T-helper 22 cell (primary cell): ENCODE results near the gene FBH1.
"Not testable (repeated sequence)": the region's sequence is repeated elsewhere in the genome, so short reads cannot be mapped to it uniquely, and the experiment has no call there.

ENCODE experiments used
- DNase-seq: peaks from one replicate; pipeline ENCODE4 v3.0.0-alpha.2; 2020; ENCODE audit warnings: low read depth

FBH1 gene

DNA sequence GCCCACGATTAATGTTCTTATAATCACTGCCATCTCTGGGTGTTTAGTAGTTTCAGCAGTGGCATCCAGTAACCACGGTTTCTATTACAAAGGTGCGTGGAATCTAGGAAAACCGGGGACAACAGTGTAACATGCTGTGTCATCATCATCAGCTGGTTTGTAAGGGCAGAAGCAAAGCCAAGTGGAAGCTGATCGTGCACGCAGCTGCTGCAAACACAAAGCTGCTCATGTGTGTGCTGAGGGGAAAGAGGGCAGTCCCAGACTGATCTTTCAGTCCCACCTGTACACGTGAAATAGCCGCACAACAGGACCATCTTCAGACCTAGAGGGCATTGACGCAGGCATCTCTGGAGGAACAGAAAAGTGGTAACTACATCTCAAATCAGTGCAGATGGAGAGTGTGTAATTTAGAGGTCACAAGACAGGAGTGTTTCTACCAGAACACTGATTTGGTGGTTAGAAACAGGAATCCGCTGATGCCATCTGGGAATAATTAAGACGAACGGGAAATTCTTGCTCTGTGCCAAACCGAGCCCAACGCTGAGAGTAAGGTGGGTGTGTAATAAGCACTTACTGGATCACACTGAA lies 13.8 kb upstream of the FBH1 start:
- DNase-seq, result no peak

DNA sequence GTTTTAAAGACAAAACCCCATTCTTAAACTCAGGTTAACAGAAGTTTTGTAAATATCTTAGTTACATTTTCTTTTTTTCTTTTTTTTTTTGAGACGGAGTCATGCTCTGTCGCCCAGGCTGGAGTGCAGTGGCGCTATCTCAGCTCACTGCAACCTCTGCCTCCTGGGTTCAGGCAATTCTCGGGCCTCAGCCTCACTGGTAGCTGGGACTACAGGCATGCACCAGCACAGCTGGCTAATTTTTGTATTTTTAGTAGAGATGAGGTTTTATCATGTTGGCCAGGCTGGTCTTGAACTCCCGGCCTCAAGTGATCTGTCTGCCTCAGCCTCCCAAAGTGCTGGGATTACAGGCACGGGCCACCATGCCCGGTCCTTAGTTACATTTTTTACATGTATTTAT lies 13.0 kb upstream of the FBH1 start:
- not testable (repeated sequence) for DNase-seq

DNA sequence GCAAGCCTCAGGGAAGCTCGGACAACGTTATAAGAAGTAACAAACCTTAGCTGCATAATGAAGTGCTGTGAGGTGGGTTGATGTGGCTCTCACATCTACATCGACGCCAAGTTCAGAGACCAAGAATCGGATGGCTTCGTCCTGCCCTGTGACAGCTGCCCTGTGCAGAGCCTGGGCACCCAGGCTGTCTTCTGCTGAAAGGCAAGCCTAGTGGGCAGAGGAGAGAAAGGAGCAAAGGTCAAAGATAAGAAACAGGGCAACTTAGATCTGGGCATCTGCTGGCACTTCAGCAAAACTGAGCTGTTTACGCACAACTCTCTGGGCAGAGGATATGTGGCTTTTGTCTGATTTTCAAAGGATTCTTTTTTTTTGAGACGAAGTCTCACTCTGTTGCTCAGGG lies 7.1 kb upstream of the FBH1 start:
- no peak for DNase-seq

DNA sequence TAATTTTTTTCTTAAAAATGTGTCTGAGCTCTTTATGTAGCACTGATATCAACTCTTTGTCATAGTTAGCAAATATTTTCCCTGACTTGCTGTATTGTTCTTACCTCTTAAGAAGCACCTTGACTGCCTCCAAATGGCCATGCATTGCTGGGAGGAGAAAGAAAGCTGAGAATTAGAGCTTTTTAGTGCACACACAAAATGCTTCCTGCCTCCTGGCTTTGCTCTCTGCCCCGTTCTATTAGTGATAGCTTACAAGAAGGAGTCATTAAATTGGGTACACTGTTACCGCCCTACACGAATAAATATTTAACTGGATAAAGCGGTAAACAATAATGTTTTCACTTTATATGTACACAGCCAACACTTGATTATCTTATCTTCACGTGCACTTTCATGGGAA lies 4.4 kb upstream of the FBH1 start:
- no peak for DNase-seq

DNA sequence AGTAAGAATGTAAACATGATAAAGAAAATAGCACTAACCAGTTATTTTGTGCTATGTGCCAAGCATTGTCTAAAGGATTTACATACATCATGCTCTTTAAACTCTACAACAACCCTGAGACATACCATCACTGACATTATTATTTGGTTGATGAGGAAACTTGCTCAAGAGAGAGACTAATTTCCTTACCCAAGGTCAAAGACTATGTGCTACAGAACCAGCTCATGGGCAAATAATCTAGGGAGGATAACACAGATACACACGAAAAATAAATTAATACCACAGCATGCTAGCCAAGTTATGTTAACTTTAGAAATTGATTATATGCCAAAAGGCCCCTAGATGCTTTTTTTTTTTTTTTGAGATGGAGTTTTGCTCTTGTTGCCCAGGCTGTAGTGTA lies 3.0 kb upstream of the FBH1 start:
- no peak for DNase-seq

DNA sequence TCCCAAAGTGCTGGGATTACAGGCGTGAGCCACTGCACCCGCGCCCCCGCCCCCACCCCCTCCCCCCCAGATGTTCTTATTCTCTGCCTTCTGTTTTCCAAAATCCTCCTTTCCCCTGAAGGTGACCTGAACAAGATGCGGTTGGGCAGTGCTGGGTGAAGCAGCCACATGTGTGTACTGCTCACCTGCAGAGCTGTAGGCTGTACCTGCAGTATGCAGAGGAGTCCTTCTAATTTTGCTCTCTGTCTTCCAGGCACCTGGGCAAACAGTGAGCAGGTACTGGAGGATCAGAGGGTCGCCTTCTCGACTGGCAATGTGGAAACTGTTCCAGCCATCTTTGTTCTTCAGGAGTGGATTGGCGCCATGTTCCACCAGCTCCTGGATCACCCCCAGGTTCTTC lies 2.4 kb upstream of the FBH1 start:
- DNase-seq, result no peak

DNA sequence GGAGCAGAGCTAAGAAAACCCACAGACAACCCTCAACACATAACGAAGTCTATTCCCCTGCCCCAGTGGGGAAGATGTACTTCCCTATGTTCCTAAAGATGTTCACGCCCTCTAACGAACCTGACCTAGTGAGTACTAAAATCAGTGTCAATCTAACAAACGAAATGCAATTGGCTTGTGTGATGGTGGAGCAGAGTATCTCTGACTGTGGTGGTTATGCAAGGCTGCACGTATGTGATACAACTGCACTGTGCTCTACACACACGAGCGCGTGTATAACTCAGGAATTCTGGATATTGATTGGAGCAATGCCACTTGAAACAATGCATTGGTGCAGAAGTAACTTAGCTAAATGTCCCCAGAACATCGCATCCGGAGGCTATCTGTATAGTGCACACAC lies 1.7 kb upstream of the FBH1 start:
- DNase-seq, result no peak

DNA sequence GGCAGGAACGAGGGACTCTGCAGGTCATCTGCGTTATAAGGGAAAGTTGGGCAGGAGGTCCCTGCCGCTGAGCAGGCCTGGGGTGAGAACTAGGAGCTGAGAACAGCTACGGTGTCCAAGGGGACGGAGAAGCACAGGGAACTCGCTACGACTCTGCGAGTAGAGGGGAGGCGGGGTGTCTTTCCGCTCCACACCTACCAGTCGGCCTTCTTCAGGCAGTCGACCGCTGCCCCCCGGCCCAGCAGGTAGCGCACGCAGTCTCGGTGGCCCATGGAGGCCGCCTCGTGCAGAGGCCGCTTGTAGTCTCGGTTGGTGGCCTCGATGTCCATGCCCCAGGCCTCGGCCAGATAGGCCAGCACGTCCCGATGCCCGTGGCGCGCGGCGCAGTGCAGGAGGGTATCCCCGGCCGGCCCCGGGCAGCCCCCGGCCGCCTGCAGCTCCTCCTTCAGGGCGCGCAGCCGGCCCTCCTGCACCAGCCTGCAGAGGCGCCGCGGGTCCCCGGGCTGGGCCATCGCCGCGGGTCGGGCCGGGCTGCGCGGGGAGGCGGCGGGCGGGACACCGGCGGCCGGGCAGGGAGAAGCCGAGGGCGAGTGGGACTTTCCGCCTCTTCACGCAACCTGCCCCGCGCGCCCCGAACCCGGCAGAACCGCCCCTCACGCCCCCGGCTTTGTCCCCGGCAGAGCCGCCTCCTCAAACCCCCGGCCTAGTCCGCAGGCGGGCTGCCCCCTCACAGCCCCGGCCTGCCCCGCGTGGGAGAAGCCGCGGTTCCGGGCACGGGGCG lies 1.0 kb upstream of the FBH1 start:
- peak; percentile 19 for DNase-seq

DNA sequence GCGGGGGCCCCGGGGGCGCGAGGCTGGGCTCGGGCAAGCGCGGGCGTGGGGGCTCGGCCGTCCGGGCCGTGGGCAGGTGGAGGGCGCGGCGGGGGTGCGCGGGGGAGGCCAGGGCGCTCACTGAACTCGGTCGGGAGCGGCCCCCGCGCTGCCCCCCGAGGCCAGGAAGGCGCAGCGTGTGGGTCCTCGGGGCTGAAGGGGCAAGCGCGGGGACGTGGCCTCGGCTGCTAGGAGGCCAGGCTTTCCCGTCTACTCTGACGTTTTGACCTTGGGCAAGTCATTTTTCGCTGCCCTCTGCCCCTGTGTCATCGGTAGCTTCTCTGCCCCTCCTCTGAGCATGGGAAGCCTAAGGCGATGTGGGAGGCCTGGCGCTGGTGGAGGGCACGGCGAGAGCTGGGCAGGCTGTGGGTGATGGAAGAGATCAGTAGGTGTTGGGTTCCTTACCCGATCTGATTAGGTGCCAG lies 441 bp downstream of the FBH1 start:
- no peak for DNase-seq

DNA sequence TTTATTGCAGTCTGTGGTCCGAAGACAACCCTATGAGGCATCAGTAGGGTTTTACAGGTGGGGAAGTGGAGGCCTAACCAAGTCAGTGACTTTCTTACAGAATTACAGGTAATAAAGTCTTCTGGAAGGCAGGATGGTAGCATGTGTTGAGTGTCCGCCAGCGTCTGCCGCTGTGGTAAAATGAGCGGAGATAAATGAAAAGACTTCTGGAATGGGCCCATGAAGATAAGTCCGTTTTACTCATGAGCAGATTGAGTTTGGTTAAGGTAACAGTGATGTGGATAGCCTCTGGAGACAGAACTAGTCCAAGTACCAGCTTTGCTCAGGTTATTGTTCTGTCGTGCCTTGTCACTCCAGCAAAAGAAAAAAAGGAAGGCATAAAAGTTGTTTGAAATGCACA lies 966 bp downstream of the FBH1 start:
- DNase-seq, result no peak

DNA sequence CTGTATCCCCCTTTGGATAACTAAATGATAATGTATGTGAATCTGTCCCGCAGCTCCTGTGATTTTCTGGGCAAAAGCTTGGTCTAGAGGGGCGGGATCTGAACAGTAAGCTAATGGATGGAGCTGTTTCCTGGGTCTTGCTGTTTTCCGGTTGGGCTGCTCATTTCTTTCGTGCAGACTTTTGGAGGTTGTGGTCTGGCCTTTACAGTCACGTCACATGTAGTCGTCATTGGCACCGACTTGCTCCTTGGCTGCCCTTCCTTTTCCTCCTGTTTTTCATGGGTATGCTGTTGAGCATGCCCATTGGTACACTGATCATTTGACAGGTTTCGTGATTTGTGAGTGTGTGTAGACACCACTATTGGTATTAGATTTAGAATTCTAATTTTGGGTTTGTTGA lies 2.0 kb downstream of the FBH1 start:
- DNase-seq, result no peak

DNA sequence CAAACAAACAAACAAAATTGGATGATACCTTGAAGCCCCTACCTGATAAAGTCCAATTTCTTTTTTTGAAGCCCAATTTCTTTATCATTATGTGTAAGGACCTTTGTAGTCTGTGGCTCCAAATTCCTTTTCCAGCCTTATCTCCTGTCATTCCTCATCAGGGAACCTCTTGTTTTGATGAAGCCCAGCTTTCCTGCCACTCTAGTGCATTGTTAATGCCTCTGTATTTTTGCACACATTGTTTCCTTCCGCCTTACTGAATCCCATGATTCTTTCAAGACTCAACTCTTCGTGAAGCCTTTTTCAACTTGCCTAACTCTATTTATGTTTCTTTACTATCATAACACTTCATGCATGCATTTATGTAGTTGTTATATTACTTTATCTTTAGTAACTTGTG lies 3.3 kb downstream of the FBH1 start:
- no peak for DNase-seq

DNA sequence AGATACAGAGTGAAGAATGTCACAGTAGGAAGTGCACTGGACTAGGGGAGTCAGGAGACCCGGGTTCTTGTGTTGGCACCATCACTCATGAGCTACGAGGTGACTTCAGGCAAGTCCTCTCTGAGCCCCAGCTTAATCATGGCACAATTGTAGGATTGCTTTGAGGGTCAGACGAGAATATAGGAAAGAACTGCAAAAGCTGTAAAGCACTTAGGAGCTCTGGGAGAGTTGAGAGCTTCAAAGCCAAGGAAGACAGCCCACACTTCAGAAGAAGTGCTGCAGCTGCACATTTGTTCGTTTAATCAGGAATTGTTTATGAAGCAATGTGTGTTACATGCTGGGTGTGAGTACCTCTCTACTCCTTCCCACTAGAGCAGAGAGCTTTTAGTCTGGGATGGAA lies 4.4 kb downstream of the FBH1 start:
- DNase-seq, result no peak

DNA sequence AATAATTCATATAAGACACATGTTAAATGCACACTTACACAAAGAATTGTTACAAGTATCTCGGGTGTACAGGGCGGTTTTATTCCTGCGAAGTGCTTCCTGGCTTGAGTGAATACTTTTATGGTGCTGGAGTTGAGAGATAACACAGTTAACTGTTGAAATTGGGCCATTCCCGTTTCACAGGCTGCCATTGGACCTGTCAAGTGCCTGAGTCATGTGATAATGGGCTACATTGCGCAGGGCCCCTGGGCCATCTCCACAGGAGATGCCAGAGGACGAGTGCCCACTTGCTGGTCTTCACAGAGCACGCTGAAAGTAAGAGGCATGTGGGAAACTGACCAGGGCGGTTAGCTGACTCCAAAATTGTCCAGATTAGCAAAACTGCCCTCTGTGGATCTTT lies 4.8 kb downstream of the FBH1 start:
- DNase-seq, result no peak

DNA sequence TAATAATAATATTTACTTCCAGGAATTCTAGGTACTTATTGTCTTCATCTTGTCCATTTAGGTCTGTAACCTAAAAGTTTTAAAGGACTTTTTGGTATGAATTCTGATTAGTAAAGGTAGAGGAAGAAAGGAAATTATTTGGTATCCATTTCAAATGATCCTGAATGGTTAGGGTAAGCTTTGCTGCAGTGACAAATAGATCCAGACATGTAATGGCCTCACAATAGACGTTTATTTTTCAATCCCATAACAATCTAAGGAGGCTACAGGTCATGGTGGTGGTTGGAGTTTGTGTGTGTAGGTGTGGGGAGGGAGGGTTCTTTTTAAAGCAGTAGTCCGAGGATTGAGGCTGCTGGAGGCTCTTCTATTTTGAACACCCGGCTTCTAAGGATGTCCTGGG lies 5.3 kb downstream of the FBH1 start:
- DNase-seq, result no peak

DNA sequence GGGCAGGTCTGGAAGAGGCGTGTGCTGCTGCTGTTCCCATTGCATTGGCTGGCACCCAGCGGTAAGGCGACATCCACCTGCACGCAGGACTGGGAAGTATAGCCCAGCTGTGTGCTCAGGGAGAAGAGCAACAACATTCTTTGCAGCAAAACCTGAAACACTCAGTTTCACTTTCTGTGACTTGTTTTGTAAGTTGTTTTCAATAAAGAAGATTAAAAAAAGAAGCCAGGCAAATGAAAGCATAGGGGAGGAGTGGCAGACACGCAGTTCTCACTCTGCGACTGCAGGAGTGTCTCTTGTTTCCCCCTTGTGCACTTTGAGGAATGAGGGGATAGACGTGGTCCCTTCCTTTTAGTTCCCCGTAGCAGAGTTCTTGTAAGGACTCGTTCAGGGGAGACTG lies 5.8 kb downstream of the FBH1 start:
- DNase-seq, result no peak

DNA sequence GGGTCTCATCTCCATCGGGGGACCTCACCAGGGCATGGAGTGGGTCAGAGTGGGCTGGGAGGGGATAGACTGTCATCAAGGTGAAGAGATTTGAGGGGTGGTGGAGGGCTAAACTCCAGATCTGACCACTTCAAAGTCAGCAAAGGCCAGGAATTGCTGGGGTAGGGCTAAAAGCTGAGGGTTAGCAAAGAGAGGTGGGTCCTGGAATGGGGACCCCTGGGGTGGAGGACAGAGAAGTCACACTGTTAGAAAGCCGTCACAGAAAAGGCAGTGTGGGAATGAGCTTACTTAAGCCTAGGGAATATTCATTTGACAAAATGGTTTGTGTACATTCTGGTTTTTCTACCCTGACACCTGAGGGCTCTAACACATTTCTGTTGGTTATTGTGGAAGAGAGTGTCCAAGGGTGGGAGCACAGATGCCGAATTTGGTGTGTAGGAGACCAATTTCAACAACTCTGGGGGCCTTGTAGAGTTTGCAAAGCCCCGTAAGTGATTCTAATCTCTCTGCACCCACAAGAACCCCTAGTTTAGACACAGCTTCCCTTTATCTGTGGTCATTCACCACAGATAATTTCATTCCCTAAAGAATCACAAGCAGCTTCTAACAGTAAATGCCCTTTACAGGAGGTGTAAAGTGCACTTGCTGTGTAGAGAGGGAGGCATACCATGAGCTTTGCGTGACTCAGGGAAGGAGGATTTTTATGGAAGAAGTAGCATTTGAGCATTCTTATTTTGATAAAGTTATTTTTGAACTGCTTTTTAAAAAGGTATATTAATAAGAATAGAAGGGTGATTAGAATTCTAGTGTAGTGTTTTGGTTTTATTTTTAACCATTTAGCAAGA lies 6.4 kb downstream of the FBH1 start:
- no peak for DNase-seq

DNA sequence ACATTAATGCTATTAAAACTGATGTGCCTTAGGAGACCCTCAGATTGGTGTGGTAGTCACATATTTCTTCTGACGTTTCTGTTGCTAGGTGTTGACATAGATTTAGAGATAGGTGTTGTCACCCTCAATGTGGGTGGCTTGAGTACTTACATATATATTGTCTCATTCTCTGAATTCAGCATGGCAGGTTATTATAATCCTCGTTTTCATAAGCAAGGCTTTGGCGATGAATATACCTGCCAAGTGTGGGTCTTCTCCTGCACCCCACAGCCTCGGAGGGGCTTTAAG lies 7.0 kb downstream of the FBH1 start:
- DNase-seq, result no peak

DNA sequence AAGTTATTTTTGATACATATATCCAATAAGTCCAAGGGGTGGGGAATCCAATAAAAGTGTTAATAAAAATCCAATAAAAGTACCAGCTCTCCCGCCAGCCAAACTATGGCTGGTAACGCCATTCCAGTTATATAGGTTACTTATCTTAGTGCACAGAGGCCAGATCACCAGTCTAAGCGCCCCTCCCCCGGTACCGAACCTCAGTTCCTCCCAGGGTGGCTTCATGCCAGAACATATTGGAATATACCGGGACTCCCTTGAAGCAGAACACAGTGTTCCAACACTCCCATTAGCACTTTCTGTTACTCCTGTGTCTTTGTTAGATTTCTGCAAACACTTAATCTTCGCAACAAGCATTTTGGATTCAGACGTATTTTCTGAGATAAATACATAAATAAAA lies 7.5 kb downstream of the FBH1 start:
- no peak for DNase-seq

DNA sequence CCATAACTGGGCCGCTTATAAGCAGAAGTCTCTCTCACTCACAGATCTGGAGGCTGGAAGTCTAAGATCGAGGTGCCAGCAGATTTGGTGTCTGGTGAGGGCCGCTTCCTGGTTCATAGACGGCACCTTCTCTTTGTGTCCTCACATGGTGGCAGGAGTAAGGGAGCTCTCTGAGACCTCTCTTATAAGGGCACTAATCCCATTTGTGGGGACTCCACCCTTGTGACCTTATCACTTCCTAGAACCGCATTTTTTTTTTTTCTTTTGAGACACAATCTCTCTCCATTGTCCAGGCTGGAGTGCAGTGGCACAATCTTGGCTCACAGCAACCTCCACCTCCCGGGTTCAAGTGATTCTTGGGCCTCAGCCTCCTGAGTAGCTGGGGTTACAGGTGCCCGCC lies 8.1 kb downstream of the FBH1 start:
- DNase-seq, result no peak

DNA sequence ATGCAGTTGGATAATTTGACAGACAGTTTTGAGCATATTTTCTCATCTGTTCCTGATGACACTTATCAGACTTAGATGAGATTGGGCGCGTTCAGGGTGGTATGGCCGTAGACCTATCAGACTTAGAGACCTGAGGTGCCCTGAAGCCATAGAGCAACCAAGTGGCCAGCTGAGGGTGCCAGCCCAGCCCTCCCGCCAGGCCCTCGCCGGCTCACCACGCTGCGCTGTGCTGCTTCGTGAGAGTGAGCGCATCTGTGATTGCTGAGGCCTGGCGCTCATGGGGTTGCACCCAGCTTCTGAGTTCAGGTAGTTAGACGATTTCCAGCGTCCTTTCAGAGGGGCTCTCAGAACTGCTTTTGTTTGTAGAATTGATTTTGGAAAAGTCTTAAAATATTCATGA lies 10.2 kb downstream of the FBH1 start:
- no peak for DNase-seq

DNA sequence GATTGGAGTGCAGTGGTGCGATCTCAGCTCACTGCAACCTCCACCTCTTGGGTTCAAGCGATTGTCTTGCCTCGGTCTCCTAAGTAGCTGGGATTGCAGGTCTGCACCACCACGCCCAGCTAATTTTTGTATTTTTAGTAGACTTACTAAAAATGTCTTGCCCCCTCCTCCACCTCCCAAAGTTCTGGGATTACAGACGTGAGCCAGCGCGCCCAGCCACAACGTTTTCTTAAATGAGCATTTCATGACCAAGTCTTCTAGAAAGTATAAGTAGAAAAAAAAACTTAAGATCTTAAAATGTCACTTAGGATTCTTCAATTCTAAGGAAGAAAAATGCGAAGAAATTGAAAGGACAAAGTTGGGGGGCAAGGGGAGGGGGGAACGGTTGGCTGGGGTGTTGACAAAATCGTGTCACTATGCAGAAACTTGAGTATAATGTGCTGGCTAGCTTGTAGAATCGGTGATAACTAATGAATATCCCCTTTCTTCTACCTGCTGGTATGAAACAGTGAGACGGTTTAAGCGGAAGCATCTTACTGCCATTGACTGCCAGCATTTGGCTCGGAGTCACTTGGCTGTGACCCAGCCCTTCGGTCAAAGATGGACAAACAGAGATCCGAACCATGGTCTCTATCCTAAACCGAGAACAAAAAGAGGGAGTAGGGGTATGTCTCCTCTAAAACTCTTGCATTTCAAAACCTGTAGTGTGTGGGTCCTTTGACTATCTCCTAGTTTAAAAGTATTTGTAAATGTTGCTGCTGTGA lies 12.7 kb downstream of the FBH1 start:
- no peak for DNase-seq

DNA sequence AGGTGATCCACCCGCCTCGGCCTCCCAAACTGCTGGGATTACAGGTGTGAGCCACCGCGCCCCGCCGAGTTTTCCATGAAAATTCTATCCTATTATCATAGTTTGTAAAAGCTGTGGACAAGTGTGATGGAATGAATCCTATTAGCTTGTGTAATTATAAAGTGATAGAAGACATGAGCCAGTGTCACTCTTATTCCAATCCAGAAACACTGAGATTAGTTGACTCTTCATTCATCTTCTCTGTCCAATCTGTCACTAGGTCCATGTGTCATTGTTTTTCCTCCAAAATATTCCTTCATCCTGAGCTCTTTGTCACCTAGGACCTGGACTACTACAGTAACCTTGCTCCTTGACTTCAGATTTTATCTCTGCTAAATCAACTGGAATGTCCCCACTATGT lies 13.5 kb downstream of the FBH1 start:
- no peak for DNase-seq
